HG03095 (cell line): ENCODE measurements around the gene GATAD2A.

Experiments used
- ATAC-seq: cut with Tn5 transposase; IDR thresholded peaks from one replicate; pipeline ENCODE4 v1.9.1; 2021; ENCODE audit warnings: moderate library complexity; ENCODE audit not compliant: unreplicated experiment

GATAD2A gene

DNA sequence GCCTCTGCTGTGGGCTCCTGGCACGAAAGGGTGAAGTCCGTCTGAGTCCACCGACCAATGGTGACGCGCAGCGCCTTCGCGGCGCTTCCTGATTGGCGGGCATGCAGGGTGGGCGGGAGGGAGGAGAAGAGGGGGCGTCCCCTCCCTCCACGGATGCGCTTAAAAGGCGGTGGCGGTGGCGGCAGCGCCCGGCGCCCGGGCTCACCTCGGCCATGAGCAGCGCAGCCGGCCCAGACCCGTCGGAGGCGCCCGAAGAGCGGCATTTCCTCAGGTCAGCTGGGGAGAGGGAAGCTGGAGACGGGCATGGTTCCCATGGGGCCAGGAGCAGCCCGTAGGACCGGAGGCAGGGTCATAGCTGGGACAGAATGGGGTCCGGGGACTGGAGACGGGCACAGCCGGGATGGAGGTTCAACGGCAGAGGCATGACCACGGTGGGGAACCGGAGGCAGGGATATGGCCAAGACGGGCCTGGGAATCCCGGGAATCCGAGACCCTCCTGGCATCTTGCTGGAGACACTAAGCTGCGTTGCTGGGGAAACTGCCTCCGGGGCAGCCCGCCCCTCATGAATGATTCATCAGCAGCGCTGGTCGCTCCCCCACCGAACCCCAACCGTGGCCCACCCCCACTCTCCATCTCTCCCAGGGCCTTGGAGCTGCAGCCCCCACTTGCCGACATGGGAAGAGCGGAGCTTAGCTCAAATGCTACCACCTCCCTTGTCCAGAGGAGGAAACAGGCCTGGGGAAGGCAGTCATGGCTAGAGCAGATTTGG lies 123.4 kb downstream of the GATAD2A start, which contains the start of gene YJEFN3:
Gene YJEFN3 (plus strand): TSS at position 191 of the 770 bp plus-strand sequence. CDS start 22 bp downstream, at position 213.
- no peak for ATAC-seq

DNA sequence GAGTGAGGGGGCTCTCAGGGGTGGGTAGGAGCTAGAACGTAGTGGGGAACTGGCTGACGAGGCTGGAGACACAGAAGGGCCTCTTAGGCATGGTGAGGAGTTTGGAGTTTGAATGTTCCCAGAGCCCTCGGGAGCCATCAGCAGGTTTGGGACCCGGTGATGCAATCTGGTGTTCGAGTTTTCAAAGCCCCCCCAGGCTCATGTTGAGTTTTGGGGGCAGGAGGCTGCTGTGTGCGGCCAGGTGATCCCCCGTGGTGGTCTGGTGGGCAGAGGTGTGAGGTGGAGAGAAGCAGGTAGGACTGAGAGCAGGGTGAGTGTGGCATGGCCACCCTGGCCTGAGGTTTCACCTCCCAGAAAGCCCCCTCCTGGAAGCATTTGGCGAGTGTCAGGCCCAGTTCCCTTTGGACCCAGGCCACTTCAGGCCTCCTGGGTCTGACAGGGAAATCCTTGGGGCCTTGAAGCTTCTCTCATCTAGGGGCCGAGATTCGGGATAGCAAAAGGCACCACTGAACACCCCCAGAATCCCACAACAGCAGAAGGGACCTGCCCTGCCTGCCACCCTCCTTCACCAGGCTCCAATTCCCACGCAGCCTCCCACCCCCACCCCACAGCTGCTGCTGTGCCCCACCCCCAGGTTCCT lies 124.4 kb downstream of the GATAD2A start:
- no peak for ATAC-seq

DNA sequence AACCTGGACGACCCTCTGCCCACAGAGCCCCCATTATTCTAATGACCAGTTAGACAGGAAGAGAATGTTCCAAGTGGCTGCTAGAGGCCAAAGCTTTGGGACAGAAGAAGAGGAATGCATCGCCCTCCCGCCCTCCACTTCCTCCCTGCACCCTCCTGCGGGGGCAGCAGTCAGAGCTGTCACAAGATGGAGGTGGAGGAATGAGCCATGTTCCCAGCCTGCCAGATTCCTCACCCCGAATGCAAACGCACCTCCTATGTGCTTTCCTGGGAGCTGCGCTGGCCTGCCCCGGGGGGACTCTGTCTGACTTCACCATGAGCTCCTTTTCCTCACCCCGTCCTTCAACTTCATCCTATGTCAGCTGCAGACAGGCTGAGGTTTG lies 124.9 kb downstream of the GATAD2A start:
- ATAC-seq: no peak

DNA sequence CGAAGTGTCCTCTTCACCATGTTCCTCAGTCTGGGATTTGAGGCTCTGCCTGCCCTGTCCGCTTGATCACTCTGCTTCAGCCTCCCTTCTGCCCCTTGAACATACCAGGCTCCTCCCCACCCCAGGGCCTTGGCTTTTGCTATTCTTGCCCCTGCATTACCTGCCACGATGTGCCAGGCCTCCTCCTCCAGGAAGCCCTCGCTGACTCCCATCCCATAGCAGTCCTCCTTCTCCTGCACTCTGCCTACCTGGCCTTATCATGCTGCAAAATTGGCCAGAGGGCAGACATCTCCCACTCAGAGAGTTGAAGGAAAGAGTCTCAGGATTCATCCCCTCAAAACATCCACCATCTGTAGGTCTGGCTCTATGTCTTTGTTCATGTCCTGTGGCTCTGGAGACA lies 125.4 kb downstream of the GATAD2A start:
- no peak for ATAC-seq

DNA sequence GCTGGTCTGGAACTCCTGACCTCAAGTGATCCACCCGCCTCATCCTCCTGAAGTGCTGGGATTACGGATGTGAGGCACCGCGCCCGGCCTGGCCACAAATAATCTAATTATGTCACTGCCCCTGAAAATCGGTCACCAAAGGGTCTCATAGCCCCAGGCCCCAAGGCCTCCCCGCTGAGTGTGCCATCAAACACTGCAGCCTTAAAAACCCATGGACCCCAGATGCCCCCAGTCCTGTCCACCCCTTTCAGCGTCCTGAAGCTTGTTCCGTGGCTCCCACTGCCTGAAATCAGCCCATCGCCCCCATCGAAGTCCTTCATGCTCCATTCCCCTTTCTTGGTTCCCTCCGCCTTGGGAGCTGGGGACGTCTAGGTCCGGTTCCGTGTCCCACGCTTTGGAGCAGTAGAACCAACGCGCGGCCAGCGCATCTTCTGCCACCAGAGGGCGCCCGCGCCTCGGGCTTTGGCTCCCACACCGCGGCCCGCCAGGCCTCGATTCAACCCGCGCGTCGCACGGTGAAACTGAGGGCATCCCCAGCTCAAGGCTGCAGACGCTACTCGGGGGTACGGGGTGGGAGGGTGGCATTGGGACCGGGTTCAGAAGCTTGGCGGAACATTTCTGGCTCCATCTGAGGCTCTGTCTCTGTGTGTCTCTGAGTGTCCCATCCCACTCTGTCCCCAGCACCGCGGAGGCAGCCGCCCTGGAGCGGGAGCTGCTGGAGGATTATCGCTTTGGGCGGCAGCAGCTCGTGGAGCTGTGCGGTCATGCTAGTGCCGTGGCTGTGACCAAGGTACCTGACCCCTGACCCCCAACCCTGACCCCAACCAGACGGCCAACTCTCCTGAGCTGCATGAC lies 126.7 kb downstream of the GATAD2A start:
- ATAC-seq: no peak

DNA sequence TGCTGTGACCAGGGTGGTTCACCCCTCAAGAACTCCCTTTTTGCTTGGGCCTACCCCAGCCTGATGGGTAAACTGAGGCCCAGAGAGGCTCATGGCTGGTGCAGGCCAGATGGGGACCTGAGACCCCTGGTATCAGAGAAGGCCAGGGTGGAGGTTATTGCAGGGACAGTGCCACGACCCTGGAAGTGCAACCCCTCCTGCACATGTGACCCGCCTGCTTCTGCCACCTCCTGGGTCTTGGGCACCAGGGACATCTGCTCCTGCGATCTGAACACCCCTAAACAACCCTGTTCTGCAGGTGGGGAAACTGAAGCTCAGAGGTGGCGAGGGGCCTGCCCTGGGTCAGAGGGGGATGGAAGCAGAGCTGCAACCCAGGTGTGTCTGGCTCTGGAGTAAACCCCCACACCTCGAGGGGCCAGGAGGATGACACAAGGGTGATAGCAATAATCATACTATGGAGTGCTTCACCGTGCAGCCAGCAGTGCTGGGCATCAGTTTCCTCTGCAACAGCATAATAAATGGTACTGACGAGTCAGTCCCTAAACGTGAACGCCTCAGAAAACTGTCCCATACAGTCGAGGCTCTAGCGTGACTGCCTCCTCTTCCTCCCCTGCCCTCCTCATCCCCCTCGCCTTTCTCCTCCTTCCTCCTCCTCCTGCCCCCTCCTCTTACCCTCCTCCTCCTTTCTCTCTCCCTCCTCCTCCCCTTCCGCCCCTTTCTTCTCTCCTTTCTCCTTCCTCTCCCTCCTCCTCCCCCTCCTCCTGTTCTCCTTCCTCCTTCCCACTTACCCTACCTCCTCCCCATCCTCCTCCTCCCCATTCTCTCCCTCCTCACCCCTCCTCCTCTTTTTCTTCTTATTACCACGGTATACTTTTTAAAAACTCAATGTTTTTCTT lies 127.6 kb downstream of the GATAD2A start:
- ATAC-seq: no peak

DNA sequence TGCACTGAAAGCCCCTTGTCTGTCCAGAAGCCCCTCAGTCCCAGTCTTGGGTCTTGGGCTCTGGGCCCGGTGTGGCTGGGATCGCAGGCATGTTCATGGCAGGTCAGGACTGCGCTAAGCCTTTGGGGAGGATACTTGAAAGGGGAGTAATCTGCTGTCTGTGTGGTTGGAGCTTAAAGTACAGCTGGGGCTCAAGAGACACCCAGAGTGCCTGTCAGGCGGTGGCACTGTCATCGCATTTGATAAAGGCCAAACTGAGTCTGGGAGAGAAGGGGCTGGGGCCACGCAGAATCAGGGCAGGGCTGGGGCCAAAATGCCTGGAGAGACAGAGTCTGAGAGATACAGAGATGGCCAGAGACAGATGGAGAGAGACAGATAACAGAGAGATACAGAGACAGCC lies 128.4 kb downstream of the GATAD2A start:
- ATAC-seq: no peak

DNA sequence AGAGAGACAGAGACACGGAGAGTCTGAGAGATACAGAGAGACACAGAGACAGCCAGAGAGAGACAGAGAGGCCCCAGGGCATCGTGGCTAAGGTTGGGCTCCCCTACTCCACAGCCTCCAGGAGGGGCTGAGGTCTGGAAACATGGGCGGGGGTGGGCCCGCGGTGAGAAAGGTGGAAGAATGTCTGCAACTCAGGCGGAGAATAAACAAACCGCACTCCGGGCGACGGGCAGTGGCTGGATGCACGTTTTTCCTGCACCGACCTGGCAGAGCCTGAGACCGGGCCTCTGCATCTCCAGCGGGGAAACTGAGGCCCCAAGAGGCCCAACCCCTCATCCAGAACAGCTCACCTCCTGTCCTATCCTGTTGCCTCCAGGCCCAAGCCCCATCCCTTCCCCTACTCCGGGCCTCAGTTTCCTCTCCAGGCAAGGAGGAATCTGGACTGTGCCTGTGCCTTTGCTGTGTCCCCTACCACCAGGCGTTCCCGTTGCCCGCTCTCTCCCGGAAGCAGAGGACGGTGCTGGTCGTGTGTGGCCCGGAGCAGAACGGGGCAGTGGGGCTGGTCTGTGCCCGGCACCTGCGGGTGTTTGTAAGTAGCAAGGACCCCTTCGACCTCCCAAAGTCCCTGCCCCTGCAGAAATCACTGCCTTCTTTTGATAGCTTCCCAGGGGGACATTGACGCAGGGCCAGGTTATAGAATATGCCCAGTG lies 129.2 kb downstream of the GATAD2A start:
- ATAC-seq: no peak

DNA sequence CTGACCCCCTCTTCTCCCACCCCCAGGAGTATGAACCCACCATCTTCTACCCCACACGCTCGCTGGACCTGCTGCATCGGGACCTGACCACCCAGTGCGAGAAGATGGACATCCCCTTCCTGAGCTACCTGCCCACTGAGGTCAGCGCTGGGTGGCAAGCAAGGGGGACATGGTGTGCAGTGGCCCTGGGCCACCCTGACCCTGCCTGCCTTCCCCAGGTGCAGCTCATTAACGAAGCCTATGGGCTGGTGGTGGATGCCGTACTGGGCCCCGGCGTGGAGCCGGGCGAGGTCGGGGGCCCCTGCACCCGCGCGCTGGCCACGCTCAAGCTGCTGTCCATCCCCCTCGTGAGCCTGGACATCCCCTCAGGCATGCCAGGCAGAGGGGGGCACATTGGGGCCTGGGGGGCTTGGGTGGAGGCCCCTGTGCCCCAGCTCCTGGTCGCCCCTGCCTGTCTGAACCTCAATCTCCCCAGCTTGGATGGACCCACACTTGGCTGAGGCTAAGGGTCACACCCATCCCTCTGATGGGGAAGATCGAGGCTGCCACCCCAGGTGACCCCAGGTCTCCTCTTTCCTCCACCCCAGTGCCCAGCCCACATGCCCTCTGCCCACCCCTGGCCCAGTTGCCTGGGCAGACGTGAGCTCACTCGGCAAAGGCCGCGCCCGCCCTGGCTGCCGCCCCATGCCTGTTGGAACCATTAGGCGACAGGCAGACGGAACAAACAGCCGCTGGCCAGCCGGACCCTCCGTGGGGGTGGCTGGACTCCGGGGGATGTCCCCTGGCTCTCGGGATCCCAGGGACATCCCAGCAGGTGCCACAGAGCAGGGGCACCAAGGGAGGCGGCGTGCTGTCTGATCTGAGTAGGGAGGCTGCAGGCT lies 130.1 kb downstream of the GATAD2A start:
- ATAC-seq: no peak

DNA sequence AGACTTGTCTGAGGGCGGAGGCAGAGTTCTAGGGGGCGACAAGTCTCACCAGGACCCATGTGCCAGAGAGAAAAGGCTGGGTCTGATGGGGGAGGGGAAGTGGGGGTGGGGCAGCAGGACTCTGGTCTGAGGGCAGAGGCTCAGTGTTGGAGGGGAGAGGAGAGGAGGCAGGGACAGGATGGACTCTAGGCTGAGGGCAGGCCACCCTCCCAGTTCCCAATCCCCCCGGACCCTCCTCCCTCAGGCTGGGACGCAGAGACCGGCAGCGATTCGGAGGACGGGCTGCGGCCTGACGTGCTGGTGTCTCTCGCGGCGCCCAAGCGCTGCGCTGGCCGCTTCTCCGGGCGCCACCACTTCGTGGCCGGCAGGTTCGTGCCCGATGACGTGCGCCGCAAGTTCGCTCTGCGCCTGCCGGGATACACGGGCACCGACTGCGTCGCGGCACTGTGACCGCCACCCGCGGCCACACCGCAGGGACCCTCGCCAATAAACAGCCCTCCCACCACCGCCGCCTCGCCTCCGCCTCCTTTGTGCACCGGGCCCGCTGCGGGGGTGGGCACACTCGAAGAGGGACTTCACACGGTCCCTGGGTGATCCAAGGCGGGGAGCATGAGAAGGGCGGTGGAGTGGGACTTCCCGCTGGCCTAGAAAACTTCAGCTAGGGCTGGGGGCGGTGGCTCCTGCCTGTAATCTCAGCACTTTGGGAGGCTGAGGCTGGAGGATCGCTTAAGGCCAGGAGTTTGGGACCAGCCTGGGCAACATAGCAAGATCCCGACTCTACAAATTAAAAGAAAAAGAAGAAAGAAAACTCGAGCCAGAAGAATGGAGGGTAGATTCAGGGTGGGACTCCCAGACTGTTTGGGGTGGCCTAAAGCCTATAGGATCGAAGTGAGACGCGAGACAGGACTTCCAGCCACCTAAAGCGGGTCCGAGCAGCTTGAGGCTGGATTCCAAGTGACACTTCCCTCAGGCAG lies 131.9 kb downstream of the GATAD2A start:
- ATAC-seq: no peak

DNA sequence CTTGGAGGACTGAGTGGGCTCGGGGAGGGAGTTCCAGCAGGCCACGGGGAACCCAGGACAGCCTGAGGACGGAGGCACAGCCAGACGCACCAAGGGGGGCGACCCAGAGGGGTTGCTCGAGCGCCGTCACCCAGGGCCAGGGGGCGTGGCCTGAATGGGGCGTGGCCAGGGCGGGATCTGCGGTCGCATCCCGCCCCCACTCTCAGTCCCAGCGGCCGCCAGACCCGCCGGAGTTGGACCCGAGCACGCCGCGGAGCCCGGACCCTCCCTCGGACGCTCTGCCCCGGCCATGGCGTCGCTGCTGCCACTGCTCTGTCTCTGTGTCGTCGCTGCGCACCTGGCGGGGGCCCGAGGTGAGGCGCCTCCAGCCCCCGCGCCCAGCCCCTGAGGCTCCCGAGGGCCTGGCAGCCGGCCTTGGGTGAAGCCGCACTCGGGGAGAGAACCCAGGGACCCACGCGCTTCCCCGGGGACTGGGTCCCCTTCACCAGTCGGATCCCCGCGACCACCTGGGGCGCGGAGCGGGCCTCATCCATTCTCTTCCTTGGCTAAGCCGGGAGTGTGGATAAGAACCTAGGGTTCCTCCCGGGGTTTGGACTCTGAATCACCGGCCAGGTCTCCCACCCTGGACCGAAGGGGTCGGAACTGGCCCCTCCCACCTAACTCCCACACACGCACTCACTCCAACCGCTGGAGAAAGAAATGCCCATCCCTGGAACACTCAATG lies 132.7 kb downstream of the GATAD2A start, which contains the start of gene CILP2:
Gene CILP2 (plus strand): TSS at position 205 of the 724 bp plus-strand sequence. CDS start 85 bp downstream, at position 290.
- no peak for ATAC-seq

DNA sequence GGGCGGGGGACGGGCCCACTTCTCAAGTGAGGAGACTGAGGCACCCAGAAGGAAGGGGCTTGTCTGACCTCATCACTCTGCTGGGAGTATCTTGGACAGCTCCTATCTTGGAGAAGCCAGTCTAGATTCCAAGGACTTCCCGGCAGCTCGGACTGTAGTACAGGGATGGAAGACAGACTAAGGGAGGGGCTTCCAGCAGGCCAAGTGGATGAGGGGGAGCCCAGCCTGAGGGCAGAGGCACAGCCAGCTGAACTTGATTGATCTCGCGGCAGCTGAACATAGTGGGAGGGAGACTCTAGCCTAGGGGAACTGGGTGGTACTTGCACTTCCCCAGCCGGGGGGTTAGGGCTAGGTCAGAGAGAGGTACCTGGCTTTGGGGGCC lies 133.3 kb downstream of the GATAD2A start:
- no peak for ATAC-seq

DNA sequence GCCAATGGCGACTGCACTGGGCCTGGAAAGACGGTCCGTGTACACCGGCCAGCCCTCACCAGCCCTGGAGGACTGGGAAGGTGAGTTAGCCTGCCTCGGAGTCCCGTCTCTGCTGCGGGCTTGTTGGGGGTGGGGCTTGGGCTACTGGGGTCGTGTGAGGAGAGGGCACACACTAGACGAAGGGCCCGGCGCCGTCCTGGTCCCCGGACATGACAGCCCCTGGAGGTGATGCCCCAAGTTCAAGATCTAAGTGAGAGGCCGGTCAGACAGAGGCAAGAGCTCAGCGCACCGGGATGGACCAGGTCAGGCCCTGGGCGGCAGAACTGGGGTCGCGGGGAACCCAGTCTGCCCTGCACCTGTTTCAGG lies 134.2 kb downstream of the GATAD2A start:
- no peak for ATAC-seq

DNA sequence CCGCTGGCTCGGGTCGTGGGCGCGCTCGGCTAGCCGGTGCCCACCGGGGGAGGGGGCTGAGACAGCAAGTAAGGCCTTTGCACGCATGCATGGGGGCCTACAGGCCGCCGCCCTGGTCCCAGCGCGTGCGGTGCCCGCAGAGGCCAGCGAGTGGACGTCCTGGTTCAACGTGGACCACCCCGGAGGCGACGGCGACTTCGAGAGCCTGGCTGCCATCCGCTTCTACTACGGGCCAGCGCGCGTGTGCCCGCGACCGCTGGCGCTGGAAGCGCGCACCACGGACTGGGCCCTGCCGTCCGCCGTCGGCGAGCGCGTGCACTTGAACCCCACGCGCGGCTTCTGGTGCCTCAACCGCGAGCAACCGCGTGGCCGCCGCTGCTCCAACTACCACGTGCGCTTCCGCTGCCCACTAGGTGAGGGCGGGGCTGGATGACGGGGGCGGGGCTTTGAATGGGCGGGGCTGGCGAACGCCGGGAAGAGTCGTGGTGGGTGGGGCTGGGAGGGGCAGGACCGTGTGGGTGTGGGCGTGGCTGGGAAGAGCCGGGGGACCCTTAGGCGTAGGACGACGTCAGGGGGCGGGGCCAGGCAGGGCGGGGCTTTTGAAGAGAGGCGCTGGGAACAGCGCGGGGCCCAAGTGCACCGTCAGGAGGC lies 134.7 kb downstream of the GATAD2A start:
- no peak for ATAC-seq

DNA sequence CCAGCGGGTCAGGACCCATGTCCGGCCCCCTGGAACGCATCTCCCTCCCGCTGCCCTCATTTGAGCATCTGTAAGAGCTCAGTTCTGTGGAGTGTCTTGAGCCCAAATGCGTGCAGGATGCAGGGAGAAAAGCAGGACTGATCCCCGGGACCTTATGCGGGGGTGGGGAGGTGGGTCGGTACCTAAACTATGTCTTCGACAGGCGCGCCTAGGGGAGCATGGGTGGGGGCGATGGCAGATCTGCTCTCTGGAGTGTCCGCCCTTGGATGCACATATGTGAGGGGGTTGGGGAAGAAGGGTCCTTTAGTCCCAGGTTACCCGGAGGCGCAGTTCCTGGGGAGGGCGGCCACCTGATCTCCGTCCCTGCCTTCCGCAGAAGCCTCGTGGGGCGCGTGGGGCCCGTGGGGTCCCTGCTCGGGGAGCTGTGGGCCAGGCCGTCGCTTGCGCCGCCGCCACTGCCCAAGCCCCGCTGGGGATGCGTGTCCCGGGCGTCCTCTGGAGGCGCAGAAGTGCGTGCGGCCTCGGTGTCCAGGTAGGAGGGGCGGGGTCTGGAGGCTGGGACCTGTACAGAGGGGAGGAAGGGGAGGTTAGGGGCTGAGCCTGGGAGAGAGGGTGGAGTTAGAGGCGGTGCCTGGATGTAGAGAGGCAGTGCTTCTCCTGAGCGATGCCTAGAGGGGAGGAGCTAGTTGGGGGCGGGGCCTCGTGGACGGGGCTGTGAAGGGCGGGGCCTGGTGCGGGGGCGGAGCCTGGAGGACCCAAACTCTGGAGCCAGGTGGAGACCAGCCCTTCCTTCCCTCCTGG lies 135.4 kb downstream of the GATAD2A start:
- ATAC-seq: no peak

DNA sequence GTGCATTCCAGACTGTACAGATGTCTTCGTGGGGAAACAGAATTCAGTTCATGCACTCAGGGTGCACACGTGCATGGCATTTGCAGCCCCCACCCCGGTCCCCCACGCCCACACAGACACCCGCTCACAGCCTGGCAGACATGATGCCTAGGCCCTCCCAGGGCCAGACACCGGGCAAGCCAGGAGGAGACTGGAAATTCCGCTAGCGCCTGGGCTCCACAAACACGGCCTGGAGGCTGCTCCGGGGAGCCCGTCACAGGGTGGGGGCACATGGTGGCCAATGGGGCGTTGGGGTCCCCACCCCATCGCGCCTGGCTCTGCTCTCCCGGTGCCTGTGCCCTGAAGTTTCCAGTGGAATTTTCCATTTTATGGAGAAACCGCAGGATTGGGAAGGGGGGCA lies 136.1 kb downstream of the GATAD2A start:
- no peak for ATAC-seq
